Measurements from ENCODE around the gene RYR2.

RYR2 gene

DNA sequence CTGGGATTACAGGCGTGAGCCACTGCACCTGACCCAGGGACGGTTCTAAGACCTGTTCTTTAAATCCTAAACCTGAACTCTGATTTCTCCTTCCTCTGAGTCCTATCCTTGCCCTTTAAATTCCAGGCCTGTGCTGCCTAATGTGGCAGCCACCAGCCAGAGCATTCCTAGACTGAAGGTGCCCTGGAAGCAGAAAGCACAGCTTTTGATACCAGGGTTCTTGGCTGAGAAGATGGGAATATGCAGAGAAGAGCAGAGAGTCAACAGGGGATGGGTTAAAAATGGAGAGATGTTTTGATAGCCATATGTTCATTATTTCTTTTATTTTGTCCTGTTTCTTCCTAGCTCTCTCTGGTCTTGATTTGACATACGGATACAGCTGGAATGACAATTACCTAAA lies 49.7 kb downstream of the RYR2 start:
- Mint-ChIP-seq H3K4me3 (no peak overlapping the region), H3K27ac (no peak overlapping the region)
- TF ChIP-seq, protein P1, sequence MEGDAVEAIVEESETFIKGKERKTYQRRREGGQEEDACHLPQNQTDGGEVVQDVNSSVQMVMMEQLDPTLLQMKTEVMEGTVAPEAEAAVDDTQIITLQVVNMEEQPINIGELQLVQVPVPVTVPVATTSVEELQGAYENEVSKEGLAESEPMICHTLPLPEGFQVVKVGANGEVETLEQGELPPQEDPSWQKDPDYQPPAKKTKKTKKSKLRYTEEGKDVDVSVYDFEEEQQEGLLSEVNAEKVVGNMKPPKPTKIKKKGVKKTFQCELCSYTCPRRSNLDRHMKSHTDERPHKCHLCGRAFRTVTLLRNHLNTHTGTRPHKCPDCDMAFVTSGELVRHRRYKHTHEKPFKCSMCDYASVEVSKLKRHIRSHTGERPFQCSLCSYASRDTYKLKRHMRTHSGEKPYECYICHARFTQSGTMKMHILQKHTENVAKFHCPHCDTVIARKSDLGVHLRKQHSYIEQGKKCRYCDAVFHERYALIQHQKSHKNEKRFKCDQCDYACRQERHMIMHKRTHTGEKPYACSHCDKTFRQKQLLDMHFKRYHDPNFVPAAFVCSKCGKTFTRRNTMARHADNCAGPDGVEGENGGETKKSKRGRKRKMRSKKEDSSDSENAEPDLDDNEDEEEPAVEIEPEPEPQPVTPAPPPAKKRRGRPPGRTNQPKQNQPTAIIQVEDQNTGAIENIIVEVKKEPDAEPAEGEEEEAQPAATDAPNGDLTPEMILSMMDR (IDR thresholded peaks at IDR 0.05) = no peak

DNA sequence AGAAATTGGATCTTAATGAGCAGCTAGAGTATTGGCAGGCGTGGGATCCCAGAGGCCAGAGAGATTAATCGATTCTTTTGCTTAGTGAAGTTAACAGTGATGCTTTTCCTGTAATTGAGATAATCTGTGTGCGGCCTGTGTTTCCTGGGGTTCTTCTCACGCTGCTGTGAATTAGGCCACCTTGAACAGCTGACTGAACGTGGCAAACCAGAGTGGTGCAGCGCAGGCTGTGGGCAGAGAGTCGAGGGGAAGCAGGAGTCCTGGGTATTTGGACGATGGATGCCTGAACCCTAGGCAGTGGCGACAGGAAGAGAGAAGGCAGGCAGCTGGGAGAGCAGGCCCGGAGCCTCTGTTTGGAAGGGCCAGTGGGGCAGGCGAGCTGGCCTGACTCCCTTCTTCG lies 51.7 kb downstream of the RYR2 start:
- H3K4me1 Mint-ChIP-seq = peaks cover 5% of the 10 kb centered on the region
- no peak for DNase-seq
- no peak overlapping the region for H3K4me3 Mint-ChIP-seq
- TF ChIP-seq, protein P1 (IDR thresholded peaks at IDR 0.05) = no peak
- H3K9me3 Mint-ChIP-seq = no peaks in the 10 kb centered on the region
- H3K36me3 Mint-ChIP-seq (ENCODE audit: low read depth) = no peaks in the 10 kb centered on the region
- H3K27me3 Mint-ChIP-seq (ENCODE audit: low read depth, poor library complexity) = peaks cover 3% of the 10 kb centered on the region
- no peak overlapping the region for H3K27ac Mint-ChIP-seq

More for the DNA sequence above, 49.7 kb downstream of the RYR2 start:
- Mint-ChIP-seq H3K9me3 (no peaks in the 10 kb centered on the region), H3K36me3 (ENCODE audit: low read depth) (no peaks in the 10 kb centered on the region), H3K27me3 (ENCODE audit: low read depth, poor library complexity) (peaks cover 3% of the 10 kb centered on the region), H3K4me1 (peaks cover 5% of the 10 kb centered on the region)
- DNase-seq = no peak

DNA sequence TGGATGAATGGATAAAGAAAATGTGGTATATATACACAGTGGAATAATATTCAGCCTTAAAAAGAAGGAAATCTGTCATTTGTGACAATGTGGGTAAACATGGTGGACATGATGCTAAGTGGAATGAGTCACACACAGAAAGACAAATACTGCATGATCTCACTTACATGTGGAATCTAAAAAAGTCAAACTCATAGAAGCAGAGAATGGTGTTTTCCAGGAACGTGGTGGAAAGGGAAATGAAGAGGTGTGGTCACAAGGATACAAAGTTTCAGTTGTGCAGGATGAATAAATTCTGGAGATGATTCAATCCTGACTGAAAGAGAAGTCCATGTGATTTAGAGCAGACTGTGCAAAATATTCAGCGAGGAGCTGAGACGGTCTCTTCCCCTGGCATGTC lies 56.6 kb downstream of the RYR2 start:
- DNase-seq = no peak
- H3K36me3 Mint-ChIP-seq (ENCODE audit: low read depth) = no peaks in the 10 kb centered on the region
- no peaks in the 10 kb centered on the region for H3K9me3 Mint-ChIP-seq
- peaks cover 5% of the 10 kb centered on the region for H3K4me1 Mint-ChIP-seq
- peaks cover 4% of the 10 kb centered on the region for H3K27me3 Mint-ChIP-seq (ENCODE audit: low read depth, poor library complexity)
- no peak overlapping the region for H3K27ac Mint-ChIP-seq
- TF ChIP-seq, protein P1 (IDR thresholded peaks at IDR 0.05) = no peak
- no peak overlapping the region for H3K4me3 Mint-ChIP-seq

DNA sequence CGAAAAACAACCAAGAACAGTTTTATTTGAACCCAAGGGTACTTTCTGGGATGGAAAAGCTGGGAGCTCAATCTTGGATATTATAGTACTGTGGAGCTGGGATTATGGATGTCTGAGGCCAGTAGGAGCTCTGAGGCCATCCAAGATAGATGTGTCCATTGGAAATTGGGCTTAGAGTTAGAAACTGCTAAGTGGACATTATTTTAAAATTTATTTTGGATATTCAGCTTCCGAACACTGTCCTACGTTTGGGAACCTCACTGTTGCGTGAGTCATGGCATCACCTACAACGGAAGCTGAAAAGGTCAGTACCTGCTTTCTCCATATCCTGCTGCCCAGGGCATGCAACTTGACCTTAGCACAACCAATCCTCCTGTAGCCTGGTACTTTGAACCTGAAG lies 61.0 kb downstream of the RYR2 start:
- no peak overlapping the region for H3K27ac Mint-ChIP-seq
- TF ChIP-seq, protein P1 (IDR thresholded peaks at IDR 0.05) = no peak
- H3K4me1 Mint-ChIP-seq = peaks cover 23% of the 10 kb centered on the region
- H3K9me3 Mint-ChIP-seq = no peaks in the 10 kb centered on the region
- H3K36me3 Mint-ChIP-seq (ENCODE audit: low read depth) = no peaks in the 10 kb centered on the region
- no peak overlapping the region for H3K4me3 Mint-ChIP-seq
- DNase-seq = no peak
- H3K27me3 Mint-ChIP-seq (ENCODE audit: low read depth, poor library complexity) = peaks cover 4% of the 10 kb centered on the region

DNA sequence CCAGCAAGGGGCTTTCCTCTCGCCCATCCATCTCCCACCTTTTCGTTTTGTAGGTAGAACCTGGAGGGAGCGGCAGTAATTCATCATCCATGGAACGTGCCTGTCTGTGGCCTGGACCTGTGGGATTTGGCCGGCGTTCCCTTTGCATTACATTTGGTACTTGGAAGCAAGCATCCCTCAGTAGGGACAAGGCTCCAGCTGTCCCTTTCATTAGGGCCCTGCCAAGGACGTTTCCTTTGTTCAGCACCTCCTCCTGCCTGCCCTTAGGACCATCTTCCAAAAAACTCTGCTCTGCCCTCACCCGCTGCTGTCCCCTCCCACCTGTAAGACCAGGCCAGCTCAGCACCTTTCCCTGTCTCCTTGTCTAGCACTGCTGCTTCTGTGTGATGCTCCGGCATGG lies 62.1 kb downstream of the RYR2 start:
- H3K4me3 Mint-ChIP-seq = no peak overlapping the region
- no peak overlapping the region for H3K27ac Mint-ChIP-seq
- H3K36me3 Mint-ChIP-seq (ENCODE audit: low read depth) = no peaks in the 10 kb centered on the region
- H3K27me3 Mint-ChIP-seq (ENCODE audit: low read depth, poor library complexity) = peaks cover 4% of the 10 kb centered on the region
- DNase-seq = no peak
- H3K9me3 Mint-ChIP-seq = no peaks in the 10 kb centered on the region
- H3K4me1 Mint-ChIP-seq = peaks cover 30% of the 10 kb centered on the region
- TF ChIP-seq, protein P1 (IDR thresholded peaks at IDR 0.05) = no peak

DNA sequence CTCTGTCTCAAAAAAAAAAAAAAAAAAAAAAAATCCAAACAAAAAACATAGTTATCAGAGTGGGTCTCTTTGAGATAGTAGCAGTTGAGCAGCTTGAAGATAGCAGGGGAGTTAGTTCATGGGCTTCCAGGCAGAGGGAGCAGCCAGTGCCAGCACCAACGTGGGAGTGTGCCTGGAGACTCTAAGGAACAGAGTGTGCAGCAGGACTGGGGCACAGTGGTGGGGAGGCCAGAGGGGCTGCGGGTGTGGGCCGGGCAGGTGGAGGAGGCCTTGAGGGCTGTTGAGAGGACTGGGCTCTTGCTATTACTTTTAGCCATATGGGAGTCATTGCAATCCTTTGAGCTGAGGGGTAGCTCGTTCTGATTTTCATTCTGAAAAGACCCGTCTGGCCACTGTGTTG lies 63.8 kb downstream of the RYR2 start:
- TF ChIP-seq, protein P1 (IDR thresholded peaks at IDR 0.05) = no peak
- Mint-ChIP-seq H3K9me3 (no peaks in the 10 kb centered on the region), H3K27ac (no peak overlapping the region)

More for the DNA sequence above, 63.8 kb downstream of the RYR2 start:
- peaks cover 28% of the 10 kb centered on the region for H3K4me1 Mint-ChIP-seq
- no peaks in the 10 kb centered on the region for H3K36me3 Mint-ChIP-seq (ENCODE audit: low read depth)
- no peaks in the 10 kb centered on the region for H3K27me3 Mint-ChIP-seq (ENCODE audit: low read depth, poor library complexity)
- no peak for DNase-seq
- H3K4me3 Mint-ChIP-seq = no peak overlapping the region

Data from nephron progenitor cell (in vitro differentiated cells).